NB4 (cell line): Measurements from ENCODE around the gene JMJD1C.

ENCODE experiments used
- MAX ChIP-seq: IDR thresholded peaks from 2 replicates; pipeline ENCODE4 v1.6.1; 2011; ENCODE audit warnings: low read depth, low read length
- MYC ChIP-seq: IDR thresholded peaks from 2 replicates; pipeline ENCODE4 v1.6.1; 2011; ENCODE audit warnings: low read depth, low read length
- POLR2A ChIP-seq: IDR thresholded peaks from 2 replicates; pipeline ENCODE4 v1.6.1; 2011; ENCODE audit warnings: mild to moderate bottlenecking; ENCODE audit not compliant: insufficient read length; ENCODE audit errors: extremely low read depth
- TF ChIP-seq, protein P1 (sequence below): IDR thresholded peaks from one replicate; pipeline ENCODE4 v1.5.1; 2012; ENCODE audit warnings: low read depth, low read length

GRCh38 chr10:63477927-63478326 lies 12.2 kb upstream of the JMJD1C start:
- TF ChIP-seq, protein P1, sequence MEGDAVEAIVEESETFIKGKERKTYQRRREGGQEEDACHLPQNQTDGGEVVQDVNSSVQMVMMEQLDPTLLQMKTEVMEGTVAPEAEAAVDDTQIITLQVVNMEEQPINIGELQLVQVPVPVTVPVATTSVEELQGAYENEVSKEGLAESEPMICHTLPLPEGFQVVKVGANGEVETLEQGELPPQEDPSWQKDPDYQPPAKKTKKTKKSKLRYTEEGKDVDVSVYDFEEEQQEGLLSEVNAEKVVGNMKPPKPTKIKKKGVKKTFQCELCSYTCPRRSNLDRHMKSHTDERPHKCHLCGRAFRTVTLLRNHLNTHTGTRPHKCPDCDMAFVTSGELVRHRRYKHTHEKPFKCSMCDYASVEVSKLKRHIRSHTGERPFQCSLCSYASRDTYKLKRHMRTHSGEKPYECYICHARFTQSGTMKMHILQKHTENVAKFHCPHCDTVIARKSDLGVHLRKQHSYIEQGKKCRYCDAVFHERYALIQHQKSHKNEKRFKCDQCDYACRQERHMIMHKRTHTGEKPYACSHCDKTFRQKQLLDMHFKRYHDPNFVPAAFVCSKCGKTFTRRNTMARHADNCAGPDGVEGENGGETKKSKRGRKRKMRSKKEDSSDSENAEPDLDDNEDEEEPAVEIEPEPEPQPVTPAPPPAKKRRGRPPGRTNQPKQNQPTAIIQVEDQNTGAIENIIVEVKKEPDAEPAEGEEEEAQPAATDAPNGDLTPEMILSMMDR: no peak
- TF ChIP-seq POLR2A: no peak
- TF ChIP-seq MAX: no peak
- TF ChIP-seq MYC: no peak
